Retina (tissue), 1 donor: ENCODE results near the gene ANKRD37.

Experiments
- DNase-seq: peaks from one replicate; pipeline ENCODE4 v3.0.0-alpha.2; 2016

ANKRD37 gene

DNA sequence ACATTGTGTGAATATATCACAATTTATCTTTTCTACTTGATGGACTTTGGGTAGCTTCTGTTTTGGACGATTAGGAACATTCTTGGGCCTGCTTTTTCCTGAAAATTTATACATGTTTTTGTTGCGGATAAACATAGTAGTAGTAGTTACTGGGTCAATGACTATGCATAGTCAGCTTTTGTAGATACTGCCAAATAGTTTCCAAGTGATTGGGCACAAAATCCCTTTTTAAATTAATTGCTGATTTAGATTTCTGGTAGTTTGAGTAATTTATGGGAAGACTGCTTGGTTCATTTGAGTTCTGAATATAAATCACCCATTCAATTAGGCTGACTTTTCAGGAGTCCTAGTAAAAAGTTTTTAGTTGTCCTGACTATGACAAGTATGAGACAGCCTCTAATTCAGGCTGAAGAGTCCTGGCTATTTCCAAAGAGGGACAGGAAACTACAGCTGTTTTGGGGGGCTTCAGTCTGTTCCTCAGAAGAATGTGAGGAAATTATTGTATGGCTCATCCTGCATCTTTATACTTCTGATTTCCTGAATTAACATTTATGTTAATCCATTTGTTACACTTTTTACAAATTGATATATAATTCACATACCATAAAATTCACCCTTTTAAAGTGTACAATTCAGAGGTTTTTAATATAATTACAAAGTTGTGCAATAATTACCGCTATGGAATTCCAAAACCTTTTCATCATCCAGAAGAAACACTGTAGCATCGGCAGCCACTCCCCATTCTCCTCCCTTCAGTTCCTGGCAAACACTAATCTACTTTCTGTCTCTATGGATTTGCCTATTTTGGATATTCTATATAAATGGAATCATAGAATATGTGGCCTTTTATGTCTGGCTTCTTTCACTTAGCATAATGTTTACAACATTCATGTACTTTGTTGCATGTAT, 15.1 kb upstream of the ANKRD37 start:
- DNase-seq = no peak

DNA sequence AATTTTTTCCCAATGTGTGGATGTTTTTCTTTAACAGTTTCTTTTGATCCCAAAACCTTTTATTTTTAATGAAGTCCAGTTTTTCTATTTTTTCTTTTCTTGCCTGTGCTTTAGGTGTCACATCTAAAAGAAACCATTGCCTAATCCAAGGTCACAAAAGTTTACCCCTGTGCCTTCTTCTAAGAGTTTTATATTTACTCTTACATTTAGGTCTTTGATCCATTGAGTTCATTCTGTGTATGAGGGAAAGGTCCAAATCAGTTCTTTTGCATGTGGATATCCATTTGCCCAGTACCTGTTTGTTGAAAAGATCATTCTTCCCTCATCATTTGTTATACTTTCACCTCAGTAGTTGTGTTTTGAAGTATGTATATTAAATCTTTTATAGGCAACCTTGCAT, 13.9 kb upstream of the ANKRD37 start:
- DNase-seq = no peak

DNA sequence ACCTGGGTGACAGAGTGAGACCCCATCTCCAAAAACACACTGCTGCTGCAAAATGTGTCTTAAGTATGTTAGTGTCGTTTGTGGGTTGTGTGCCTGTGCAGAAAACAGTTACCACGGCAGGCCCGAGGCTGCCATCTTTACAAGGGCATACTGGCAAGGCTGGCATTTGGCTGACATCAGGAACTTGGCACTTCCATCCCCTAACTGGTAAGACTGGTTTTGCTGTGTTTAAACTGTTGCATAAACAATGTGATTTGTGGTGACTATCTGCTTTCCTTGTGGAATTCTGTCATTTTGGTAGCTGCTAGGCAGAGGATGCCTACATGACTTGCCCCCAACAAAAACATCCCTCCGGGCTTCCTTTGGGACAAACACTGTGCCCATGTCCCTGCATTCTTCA, 13.2 kb upstream of the ANKRD37 start:
- no peak for DNase-seq

DNA sequence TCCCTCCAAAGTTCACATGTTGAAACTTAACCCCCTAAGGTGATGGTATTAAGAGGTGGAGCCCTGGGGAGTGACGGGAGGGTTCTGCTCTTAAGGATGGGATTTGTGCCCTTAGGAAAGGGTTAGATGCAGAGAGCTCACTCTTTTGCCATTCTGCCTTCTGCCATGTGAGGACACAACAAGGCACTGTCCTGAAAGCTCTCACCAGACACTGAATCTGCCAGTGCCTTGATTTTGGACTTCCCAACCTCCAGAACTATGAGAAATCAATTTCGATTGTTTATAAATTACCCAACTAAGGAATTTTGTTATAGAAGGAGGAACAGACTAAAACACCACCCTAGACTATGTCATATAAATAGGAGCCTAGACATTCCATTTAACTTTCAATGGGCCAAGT, 12.6 kb upstream of the ANKRD37 start:
- no peak for DNase-seq

GRCh38 chr4:185384930-185385331, 11.7 kb upstream of the ANKRD37 start:
- no peak for DNase-seq

DNA sequence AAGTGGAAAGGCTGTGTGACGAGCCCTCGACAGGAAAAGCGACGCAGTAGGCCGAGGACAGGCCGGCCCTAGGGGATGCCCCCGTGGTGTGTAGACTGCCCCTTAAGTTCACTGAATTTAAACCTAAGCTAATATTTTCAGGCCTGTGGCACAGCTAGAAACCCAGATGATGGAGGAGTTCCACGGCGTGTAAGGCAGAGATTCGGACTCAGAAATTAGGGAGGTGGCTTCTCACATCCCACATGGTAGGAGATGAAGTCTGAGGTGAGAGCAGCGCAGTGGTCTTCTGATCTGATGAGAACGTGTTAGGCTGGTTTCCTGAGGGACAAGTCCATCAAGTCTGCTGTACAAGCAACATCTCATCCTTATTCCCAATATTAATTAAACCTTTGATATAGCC, 8.7 kb upstream of the ANKRD37 start:
- no peak for DNase-seq

- DNase-seq = no peak
Observed at GRCh38 chr4:185390941-185391340, 5.7 kb upstream of the ANKRD37 start.

DNA sequence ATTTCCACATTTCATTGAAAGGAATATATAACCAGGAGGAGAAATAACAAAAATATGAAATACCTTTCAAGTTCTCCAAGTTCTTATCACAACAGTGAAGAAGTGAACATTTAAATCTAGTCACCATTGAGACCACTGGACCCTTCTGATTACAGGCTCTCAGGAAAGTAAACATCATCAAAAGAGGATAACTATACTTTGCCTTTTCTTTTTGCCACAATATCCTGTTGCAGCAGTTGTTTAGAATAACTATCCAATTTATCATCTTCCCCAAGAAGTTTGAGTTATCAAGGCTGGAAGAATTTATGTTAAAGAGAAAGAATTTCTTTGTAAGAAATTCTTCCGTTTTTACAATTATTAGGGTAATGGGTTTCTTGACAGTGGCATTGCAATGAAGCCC, 4.5 kb upstream of the ANKRD37 start:
- DNase-seq = no peak

DNA sequence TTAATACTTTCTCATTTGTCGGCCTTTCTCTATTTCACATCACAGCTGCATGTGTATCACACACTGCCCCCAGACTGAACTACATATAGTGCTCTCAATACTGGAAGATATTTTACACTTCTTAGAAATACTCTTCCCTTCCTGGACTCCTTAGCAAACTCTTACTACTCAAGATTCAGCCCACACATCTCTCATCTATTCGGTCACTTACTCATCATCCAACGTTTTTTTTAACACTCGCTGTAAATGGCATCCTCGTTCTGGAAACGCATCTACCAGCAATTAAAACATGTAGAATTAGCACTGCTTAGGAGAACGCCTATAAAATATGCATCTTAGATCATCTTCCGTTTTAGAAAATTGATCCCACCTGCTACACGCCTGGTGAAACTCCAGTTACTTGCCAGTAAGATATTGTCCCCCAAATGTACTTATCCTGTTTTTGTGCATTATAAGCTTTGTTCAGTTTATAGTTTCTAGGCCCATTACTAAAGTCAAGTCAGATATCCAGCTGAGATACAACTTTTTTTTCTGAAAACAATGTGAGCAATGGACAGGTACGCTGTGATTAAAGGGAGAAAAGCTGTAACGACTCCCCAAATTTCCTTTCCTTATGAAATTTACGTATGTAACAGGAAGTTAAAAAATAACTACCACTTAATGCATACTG, 1.9 kb upstream of the ANKRD37 start:
- no peak for DNase-seq

DNA sequence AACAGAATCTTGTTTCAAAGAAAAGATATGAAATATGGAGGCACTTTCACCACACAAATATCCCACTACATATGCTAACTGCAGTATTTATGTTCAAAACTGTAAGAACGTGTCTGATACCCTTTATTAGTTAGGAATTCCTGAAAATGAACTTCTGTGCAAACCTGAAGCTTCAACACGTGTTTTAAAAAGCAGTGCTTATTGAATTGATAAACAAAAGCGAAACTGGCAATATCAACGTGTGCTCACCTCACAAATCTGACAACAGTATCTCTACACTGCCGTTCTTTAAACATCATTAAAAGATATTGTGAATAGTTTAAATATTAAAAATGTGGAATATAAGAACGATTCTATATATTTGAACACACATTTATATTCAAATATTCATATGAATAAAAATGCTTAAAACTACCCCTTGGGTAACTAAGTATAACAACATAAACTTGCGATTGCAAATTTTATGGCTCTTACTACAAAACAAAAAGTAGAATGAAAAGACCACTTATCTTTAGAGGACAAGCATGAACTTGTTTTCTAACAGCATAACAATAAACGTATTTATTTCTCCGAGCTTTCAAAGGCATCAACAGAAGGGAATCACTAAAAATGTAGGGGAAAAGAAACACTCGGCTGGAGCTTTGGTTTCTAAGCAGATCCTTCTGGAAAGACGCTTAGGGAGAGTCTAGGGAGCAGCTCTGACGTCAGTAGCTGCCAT, 1.2 kb upstream of the ANKRD37 start, which contains the start of gene LRP2BP:
LRP2BP (minus strand) TSS at position 687 of the 718 bp plus-strand sequence. CDS start 17,738 bp downstream, outside the sequence.
- DNase-seq = no peak

DNA sequence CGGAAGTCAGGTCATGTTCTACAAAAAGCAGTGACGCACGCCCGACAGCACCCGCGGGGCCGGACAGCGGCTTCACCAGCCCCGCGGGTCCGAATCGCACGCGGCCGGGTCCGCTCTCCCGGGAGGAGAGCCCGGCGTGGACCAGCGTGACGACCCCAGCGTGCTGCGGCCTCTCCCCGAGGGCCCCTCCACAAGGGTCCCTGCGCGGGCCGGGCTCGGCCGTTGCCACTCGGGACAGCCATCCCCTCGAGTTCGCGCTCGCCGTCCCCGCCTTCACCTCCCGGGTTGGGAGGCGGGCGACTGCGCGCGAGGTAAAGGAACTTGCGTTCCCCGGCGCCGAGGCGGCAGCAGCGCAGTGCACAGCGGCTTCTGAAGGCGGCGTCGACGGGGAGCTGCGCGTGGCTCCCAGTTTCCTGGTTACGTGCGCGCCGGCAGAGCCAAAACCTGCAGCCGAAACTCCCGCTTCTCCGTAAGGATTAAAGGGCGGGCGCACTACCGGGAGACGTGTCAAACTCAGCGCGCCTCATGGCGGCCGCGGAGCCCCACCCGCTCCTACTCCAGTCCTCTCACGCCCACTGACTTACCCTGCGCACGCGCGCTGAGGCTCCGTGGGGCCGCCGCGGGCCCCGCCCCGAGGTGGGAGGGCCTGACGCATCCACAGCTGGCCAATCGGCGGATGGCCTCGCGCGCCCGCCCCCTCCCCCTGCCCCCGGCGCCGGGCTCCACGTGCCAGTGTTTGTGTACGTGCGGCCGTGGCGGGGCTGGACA, 501 bp upstream of the ANKRD37 start:
- peak; percentile 97 for DNase-seq

DNA sequence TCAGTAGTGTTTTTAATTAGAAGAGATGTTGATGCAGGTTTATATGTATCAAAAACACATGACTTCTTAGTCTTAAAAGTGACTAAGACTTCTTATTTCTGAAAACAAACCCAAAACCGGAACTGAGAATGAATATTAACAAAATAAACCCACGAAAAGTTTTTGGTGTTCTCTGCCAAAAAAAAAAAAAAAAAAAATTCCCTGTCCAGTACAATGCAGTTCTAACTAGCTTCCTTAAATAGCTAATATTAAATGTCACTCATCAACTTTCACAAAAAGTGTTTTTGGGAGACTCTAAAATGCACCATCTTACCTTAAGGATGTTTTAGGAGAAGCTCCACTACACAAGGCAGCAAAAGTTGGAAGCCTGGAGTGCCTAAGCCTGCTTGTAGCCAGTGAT, 2.0 kb downstream of the ANKRD37 start:
- no peak for DNase-seq

DNA sequence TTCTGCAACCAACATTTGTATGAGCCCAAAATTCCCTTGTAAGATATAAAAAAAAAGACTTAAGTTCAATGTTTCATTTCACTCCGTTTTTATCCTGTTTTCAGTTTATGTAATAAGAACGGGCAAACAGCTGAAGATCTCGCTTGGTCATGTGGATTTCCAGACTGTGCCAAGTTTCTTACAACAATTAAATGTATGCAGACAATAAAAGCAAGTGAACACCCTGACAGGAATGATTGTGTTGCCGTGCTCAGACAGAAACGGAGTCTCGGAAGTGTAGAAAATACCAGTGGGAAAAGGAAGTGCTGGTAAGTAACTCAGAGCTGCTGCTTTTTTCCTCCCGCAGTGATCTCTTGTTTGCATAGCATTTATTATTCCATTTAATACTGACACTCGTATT, 2.8 kb downstream of the ANKRD37 start:
- no peak for DNase-seq

GRCh38 chr4:185404031-185404430, 7.4 kb downstream of the ANKRD37 start:
- no peak for DNase-seq

DNA sequence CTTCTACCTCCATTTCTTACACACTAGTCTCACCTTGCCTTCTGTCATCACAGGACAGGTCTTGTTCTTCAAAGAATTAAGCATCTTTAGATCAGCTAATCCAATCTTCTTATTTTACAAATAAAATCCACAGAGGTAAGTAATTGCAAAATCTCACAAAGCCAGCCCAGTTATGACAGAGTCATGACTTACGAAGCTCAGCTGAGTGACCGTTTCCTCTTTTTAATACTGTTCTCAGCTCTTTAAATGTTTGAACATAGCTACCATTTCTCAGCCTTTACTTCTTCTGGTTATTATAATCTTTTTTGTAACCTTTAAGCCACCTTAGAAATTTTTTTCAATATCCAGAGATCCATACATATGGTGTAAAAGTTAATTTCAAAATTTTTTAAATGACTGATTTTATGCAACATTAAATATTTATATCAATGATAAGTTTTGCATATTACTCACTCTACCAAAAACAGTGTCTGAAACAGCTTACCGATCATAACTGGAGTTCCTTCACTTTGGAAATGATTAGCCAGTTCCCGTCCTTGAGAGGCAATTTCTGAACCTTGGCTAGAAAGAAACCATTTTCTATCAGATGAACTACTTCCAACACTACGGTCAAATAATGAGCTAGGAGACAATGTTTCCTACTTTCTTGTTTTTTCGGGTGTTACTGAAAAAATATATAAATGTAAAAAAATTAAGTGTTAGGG, 8.8 kb downstream of the ANKRD37 start:
- no peak for DNase-seq

- no peak for DNase-seq
Observed at GRCh38 chr4:185408432-185408831, 11.8 kb downstream of the ANKRD37 start.

- no peak for DNase-seq
Observed at GRCh38 chr4:185411849-185412248, 15.2 kb downstream of the ANKRD37 start.

DNA sequence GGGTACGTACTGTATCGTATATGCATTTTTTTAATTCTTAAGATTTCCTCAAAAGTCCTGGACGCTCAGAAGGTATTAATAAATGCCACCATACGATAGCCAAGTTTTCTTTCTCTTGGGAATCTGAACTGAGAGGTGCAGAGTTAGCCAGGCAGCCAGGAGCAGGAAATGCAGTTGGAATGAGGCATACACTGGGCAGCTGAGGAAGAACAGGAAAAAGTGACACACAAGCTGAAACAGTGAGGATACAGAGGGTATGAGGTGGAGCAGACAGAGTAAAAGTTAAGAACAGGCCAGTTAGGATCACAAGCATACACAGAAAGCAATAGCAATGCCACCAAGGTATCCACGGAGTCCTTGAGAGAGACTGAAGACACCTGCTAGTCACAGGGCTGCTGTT, 15.8 kb downstream of the ANKRD37 start:
- no peak for DNase-seq

- no peak for DNase-seq
Observed at GRCh38 chr4:185416955-185417354, 20.3 kb downstream of the ANKRD37 start.

DNA sequence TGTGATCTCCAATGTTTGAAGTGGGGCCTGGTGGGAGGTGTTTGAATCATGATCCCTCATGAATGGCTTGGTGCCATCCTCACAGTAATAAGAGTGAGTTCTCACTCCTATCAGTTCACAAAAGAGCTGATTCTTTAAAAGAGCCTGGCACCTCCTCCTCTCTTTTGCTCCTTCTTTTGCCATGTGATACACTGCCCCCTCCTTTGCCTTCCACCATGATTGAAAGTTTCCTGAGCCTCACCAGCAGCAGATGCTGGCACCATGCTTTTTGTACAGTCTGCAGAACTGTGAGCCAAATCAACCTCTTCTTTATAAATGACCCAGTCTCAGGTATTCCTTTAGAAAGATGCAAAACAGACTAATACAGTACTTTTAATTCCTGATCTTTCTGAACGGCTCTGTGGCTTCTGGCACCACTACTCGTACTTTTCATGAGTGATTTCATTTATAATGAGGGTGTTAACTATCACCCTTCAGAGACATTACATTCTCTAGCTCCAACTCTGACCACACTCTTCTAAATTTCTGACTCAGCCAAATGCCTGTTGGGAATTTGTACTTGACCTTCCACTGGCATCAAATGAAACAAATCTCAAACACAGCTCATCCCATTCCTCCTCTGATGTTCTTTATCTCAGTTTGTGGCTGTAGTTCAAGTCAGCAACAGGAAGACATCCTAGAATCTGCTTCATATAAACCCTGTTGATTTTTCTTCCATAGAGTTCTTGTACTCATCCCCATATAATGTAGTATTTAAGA, 24.9 kb downstream of the ANKRD37 start:
- DNase-seq = no peak

DNA sequence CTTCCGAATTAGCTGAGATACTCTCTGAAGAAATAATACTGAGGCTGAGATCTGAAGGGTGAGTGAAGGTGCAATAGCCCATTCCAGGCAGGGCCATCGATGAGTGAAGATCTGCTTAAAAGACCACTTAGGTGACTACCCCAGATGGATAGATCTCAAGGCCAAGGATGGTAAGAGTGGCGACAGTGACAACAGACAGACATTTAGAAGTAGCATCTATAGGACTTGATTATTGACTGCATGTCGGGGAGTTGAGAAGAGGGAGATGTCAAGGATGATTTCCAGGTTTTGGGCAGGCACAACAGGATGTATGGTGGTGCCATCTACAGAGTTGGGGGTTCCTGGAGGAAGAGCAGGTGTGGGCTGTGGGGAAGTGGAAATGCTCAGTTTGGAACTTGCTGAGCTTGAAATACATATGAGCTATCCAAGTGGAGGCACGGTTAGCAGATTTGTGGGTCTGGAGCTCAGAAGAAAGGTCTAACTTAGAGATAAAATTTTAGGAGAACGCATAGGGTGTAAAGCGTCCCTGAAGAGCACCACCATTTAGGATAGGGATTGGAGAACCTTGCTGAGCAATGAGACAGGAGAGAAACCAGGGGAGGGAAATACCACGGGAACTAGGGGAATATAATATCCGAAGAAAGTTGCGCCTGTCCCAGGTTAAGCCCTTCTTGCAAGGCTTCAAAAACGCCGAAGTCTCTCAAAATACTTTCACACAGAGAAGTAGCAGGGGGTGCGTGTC, 28.4 kb downstream of the ANKRD37 start:
- DNase-seq = no peak
